EL (cell line): Measurements from ENCODE around the gene RASSF8.
A peak's percentile ranks its signal among the peaks of the same experiment; 100 is the strongest.

Experiments used
- DNase-seq: peaks from one replicate; pipeline ENCODE4 v3.0.0-alpha.2; 2016

Gene RASSF8

DNA sequence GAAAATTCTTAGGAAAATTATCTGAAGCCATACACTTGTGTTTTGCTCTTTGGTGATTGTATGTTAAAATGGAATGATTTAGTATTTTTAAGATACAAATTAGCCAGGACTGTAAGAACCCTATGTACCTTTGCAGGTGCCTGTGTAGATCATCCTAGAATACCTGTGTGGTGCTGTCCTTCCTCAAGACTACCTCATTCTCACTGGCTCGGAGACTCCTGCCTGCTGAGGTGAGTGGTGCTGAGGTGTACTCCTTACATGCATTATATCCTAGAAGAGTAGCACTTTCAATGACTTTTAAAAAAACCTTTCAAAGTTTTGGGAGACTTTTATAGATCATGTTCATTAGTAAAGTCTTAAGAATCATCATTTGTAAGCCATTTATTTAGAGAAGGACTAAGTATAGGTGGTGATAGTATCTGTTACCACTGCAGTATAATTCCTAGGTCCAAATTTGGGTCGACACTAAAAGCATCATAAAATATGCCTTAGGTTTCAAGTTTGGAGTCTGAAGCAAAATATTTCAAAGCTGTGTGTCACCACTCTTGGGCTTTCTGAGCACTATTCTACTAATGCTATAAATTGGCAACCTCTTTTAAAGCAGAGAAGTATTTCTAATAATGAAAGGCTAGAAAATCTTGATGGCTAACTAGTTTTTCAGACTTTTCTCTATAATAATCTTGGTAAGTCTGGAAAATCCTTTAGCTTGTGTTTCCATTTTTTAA lies 36.6 kb downstream of the RASSF8 start:
- no peak for DNase-seq

DNA sequence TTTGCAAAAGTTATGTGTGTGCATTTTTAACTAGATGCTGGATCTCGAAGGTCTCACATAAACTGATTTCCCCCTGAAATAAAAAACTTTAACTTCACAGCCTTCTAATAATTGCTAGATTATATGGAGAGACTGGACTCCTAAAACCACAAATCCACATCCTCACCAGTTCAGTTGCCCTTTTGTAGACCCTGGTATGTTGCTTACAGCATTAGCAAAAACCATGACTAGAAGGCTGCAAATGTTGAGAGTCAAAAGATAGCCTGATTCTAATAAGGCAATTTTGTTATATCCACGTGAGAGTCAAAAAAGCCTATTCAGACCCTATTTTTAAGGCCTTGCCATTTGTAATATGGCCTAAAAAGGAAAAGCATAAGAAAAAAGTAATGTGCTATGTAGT lies 37.4 kb downstream of the RASSF8 start:
- peak; percentile 62 for DNase-seq

DNA sequence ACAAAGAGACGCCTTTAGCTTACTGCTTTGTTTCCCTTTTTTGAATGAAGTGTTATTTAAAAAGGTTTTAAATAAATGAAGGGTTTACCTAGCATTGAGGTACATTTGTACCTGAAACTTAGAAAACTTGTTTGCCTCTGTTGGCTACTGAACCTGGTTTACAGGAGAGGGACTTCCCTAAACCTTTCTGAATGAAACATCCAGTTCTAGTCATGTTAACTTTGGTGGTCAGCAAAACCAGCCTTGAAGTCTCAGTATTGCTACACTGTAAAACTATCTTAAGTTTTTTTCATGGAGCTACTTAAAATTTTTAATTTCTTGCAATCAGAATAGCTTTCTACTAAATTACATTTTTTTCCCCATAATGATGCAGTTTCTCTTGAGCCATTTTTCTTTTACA lies 38.2 kb downstream of the RASSF8 start:
- DNase-seq = no peak

DNA sequence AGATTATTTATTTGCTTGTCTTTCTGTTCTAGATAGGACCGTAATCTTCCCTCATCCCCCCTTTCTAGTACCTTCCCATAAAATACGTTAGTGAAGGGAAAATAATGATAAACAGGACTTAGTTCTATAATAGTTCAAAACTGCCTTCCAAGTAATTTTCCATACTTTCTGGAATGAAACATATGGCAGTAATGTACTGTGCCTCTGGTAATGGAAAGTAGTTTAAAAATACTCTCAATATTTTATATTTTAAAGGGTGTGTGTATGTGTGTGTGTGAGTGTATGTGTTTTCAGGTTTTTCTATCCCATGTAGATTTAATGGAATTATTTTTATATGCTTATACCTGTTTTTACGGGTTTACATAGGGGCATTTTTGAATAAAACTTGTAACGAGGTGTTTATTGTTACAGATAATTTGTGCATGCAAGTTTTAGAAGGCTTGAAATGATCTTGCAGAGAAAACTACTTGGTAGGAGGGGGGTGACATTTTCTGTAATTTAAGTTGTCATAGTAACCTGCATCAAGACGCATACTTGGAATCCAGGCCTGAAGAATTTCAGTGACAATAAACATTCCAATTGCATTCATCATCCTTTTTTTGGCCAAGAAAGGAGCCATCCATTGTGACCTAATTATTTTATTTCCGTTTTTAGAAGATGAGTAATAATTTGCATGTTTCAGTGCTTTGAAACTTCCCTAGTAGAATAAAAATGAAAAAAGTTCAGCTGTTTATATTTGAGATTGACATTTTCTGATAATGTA lies 38.9 kb downstream of the RASSF8 start:
- peak; percentile 95 for DNase-seq

DNA sequence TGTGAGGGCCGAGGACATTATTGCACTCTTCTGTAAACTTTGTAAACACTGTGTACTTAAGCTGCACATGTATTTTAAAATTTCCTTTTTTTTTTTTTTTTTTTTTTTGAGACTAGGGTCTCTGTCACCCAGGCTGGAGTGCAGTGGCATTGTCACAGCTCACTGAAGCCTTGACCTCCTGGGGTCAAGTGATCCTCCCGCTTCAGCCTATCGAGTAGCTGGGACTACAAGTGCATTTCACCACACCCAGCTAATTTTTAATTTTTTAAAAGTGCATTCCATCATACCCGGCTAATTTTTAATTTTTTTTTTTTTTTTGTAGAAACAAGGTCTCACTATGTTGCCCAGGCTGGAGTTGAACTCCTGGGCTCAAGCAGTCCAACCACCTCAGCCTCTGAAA lies 42.4 kb downstream of the RASSF8 start:
- DNase-seq = no peak

DNA sequence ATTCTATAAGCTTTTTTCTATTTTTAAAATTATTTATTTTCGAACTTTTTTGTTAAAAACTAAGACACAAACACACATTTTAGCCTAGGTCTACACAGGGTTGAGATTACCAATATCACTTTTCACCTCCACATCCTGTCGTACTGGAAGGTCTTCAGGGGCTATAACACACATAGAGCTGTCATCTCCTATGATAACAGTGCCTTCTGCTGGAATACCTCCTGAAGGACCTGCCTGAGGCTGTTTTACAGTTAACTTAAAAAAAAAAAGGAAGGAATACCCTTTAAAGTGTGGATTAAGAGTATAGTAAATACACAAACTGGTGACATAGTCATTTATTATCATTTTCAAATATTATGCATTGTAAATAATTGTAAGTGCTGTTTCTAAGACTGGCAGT lies 43.0 kb downstream of the RASSF8 start:
- DNase-seq = no peak

DNA sequence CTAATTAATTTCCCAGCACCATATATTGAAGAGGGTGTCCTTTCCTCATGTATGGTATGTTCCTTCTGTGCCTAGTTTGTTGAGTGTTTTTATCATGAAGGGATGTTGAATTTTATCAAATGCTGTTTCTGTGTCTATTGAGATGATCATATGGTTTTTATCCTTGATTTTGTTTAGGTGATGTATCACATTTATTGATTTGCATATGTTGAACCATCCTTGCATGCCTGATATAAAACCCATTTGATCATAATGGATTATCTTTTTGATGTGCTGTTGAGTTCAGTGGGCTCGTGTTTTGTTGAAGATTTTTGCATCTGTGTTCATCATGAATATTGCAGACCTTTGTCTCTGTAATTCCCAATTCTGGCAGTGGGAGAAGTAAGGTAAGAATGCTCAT lies 44.6 kb downstream of the RASSF8 start:
- no peak for DNase-seq

DNA sequence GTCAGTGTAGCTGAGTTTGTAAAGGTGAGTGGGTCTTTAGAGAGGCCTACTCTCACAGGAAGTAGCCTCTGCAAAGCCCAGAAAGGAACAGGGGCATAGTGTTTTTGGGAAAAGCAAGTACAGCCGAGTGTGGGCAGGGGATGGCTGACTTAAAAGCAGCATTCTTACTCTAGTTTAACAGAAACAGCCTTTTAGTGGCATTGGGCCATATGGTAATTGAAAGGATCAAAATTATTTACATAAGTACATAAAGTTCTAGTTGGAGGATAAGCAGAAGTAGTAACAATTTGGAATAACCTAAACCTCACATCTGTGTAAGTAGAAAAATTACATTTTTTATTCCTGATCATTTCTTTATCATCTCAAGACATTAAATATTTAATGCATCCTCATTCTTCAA lies 49.1 kb downstream of the RASSF8 start:
- no peak for DNase-seq

DNA sequence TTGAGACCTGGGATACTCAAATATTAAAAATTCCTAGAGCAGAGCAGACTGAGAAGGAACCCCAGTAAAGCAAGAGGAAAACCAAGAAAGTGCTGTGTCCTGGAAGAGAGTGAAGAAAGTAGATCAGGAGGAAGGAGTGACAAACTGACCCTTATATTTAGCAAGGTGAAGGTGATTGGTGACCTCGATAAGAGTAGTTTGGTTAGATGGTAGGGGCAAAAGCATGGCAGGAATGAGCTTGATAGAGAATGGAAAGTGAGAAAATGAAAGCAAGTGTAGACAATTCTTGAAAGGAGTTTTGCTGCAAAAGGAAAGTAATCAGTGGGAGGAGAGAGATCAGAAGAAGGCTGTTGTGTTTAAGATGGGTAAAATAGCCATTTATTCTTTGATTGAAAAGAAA lies 51.1 kb downstream of the RASSF8 start:
- DNase-seq = no peak

DNA sequence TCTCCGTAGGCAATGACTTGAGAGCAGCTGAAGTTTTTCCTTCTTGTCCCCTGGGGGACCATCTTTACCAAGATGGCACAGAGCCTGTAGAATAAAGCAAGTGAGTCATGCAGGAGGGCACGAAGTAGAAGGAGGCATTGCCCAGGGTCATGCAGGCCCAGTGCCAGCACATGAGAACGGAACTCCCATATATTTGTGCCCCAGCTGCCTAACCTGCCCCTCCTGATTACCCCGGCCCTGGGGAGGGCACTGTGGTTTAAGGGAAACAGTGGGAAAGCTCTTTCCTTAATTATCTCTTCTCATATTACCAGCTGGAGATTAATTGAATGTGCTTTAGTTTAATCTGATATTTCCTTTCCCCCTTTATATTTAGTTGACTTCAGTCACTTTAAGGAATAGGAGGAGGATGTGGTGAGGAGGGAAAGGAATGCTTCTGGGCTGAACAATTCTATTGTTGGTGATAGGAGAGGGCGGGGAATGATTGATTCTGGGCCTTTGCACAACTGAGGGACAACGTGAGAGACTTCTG lies 51.9 kb downstream of the RASSF8 start:
- peak; percentile 32 for DNase-seq

DNA sequence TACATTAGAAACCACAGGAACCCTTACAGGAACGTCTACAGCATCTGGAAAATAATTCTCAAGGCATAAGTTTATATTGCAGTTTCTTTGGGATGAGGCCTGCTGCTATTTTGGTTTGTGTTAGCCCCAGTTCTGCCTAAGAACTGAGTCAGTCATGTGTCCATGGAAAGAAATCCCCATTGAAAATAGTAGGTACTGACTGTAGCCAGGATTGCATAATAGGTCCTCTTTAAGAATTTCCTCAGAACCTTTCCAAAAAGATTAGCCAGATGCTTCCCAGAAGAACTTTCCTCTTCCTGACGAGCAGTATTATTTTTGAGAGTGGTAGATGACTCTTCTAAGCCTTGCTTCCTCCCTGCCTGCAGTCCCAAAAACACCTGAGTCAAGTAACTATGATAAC lies 52.6 kb downstream of the RASSF8 start:
- peak; percentile 46 for DNase-seq

DNA sequence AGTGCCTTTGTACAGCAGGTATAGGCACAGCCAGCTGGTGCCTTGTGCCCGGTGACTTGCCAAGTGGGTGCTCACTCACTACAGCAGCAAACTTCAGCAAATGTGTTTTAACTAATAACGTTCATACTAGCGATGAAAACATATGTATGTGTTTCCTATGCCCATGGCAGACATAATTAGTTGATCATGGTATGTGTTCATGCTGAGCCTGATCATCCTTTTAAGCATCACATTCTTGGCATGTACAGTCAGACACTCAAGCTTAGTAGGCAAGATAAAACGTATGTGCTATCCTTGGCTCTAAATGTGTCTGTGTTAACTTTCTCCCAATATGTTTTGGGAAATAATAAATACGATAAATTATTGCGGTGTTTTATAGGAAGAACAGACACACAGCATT lies 55.6 kb downstream of the RASSF8 start:
- no peak for DNase-seq

DNA sequence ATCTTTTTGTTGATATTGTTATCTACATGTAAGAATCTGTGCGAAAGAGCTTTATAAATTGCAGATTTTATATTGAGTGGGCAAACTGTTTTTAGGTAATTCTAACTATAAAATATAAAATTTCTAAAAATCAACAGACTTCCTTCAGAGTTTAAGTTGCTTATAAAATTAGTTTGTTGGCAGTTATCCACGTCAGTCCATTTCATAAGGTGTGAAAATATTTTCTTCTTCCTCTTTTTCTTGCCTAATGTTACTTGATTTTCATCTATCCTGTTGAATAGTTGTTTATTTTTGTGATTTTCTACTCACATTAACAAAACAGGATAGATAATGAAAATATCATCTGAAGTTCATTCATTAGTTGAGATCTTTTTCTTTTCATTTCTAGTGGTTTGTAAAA lies 58.0 kb downstream of the RASSF8 start:
- no peak for DNase-seq

DNA sequence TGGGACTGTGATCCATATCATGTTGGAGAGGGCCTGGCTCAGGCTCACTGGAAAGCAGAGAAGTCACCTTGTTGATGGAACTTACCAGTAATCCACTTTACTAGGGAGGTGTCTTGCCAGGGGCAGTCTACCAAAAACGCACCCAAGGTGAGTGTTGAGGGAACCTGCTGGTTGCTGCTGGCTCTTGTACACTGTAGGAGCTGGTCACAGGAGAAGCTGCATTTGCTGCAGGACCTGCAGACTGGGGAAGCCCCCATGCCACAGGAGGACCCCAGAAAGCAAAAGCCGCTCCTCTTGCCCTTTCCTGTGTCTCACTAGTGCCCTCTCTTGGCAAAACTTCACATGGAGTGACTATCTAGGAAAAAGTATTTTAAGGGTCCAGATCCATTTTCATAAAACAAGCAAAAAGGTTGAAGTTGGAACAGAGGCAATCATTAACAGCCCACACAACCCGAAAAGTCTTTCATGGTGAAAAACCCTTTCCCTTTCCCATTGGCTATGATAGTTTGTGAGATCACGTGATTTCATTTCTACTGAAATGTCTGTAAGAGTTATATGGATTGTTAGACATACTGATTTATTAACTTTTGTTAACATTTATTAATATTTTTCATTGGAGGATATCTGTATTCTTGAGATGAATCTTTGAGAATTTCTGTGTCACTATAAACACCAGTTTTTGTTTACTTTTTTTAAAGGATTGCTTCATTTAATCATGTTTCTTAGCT lies 59.2 kb downstream of the RASSF8 start:
- DNase-seq = peak; percentile 50

DNA sequence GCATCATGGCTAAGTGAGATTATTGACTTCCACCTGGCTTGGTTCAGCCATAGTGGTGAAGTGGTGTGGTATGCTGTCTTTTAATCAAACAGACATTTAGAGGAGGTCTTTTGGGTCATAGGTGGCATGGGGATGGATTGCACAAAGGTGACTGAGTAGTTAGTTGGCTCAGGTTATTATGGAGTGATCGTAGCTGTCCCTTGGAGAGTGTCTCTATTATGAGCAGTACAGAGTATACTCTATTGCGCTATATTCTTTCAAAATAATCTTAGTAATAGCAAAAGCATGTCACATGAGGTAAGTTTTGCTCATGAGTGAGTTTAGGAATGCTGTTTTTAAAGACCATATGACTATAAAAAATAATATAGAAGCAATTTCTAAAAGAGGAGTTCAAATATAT lies 60.4 kb downstream of the RASSF8 start:
- DNase-seq = no peak

DNA sequence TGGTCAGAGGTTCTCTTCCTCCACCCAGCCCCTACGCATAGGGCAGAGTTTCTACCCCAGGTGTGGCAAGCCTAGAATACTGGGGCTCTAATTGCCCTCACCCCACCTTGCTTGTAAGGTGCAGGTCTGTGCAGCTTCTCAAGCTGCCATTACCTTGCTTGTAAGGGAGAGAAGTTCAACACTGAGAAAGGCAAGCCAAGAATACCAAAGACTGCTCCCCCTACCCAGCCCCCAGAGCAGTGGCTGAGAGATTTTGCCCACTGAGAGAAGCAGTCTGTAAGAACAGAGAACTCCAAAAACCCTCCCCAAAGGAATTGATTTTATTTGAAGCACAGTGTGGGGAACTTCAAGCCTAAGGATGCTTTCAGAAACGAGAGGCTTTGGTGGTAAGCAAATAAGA lies 63.1 kb downstream of the RASSF8 start:
- DNase-seq = no peak

DNA sequence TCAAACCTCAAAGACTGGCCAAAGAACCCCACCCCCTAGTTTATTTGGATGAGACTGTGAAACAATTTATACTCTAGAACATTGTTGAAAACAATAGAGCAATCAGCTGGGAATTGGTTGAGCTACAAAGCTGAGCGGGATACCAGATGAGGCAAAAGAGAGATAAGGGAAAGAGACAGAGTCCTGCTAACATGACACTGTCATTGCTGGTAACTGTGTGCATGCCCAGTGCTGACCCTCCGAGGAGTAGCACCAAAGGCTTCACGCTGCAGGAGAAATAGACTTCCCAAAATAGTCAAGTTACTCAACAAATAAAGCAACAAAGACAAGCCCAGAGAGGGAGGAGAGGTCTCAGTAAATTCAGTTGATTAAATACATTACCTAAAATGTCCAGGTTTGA lies 63.6 kb downstream of the RASSF8 start:
- DNase-seq = no peak

DNA sequence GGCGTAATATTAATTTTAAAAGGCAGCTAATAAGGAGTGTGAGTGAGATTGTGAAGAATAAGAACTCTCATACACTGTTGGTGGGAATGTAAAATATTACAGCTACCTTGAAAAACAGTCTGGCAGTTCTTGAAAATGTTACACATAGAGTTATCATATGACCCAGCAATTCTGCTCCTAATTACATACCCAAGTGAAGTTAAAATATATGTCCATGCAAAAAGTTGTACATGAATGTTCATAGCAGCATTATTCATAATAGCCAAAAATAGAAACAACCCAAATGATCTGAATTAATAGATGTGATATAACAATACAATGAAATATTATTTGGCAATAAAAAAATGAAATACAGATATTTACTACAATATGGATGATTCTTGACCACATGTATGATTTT lies 68.2 kb downstream of the RASSF8 start:
- DNase-seq = no peak

DNA sequence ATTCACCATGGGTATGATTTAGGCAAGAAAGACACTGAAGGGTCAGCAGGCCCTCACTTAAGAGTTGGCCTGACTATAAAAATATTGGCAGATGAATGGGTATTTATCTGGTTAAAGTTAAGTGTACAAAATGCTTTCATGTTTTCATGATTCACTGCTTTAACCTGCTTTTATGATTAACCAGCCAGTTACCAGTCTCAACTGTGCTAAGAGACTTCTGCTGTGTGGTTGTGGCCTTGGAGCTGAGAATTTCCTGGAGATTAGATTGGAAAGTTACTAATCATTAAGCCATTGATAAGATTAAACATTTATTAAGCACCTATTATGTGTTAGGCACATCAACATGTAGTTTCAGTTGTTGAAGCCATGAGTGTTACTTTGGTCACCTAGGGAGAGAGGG lies 68.9 kb downstream of the RASSF8 start:
- no peak for DNase-seq

DNA sequence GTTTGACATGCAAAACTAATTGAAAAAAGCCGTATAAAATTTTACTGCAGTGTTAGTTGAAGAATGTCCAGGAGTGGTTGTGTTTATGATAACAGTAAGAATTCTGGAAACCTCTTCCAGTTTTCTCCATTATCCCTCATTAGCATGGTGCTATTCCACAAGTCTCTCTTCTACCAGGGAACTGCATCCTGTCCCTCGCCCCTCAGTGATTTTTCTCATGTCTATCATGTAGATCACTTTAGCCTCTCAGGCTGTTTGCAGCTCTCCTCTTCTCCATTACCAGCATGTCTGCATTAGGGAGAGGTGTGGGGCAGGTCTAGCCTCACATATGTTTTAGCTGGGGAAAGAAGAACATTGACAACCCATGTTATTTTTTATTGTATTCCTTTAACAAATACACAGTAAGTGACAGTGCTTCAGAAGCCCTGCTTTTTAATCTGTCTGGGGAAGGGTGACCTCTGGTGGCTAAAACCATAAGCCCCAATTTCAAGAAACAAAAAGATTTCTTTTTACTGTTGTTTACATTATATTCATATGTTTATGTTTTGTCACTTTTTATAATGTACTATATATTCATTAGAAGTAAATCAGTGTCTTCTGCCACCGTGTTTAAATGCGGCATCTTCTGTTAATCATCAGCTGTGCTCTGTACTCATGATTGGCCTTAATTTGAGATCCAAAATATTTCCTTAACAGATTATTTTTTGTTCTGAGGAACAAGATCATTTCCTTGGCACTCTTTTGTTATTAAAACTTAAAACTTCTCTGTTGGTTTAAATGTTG lies 70.7 kb downstream of the RASSF8 start:
- peak; percentile 55 for DNase-seq

DNA sequence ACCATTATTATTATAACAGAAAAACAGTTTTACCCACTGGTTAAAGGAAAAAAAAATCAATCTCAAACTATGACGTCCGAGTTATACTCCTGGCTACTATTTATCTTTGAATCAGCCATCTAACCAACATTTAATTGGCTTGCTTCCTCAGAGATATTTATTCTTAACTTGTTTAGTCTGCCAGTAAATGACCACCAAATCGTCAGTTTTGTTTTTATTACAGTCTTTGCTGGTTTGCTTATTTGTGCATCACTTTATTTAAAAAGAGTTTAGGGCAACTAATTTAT lies 71.2 kb downstream of the RASSF8 start:
- DNase-seq = no peak

DNA sequence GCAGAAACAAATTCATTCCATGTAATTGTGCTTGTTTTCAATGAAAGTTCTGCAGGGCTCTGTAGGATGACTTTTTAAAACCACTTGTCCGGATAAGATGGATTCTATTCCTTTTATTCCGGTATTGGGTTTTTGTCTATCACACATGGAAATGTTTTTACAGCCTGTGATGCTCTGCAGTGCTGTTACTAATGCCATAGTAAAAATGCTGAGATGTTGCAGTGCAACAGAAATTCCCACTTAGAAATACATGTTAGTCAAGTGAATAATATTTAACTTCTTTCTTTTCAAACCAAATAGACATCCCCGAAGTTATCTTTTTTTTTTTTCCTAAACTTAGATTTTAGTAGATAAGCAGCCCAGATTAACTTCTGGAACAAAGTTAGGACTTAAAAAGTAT lies 71.9 kb downstream of the RASSF8 start:
- DNase-seq = no peak

DNA sequence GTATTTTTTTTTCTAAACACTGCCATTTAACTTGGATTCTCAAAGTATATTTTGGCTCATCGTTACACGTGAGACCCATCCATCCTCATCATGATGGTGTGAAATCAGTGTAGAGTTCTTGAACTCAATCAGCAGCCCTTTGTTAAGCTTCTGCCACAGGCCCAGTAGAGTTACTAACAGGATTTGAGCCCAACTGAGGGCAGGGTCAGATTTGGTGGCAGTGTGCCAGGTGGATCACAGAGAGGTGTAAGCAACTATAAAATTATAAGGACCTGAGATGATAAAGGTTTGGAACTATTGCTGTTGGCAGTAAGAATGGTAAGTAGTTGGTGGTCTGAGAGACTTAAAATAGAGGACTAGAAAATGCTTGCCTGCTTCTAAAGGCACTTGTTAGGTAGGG lies 72.8 kb downstream of the RASSF8 start:
- DNase-seq = no peak
